HCT116 (cell line): ENCODE results near the gene NDUFS7.

ENCODE experiments used
- CTCF ChIP-seq, 3 experiments: fragments of 200-600 bp in 1 of 3; sonication (generic) in 1 of 3; IDR thresholded peaks in 2 of 3; conservative IDR thresholded peaks in 1 of 3; 2 replicates each; pipeline ENCODE4 v1.5.1; 2012 to 2017; ENCODE audit warnings: low read depth in 2 of 3, low read length in 2 of 3, antibody characterized with exemption in 1 of 3, borderline replicate concordance in 1 of 3, control low read depth in 1 of 3, mild to moderate bottlenecking in 1 of 3, mixed read lengths in 1 of 3, mixed run types in 1 of 3, moderate library complexity in 1 of 3; ENCODE audit not compliant: insufficient read depth in 1 of 3
- EZH2phosphoT487 ChIP-seq: fragments of 200-600 bp; IDR thresholded peaks from 2 replicates; pipeline ENCODE4 v1.6.1; 2018; ENCODE audit warnings: antibody characterized with exemption, borderline replicate concordance
- SP1 ChIP-seq: IDR thresholded peaks from 2 replicates; pipeline ENCODE4 v1.6.1; 2012; ENCODE audit warnings: low read depth
- YY1 ChIP-seq: IDR thresholded peaks from 2 replicates; pipeline ENCODE4 v1.6.1; 2011; ENCODE audit warnings: low read length, low read depth, moderate library complexity, mild to moderate bottlenecking; ENCODE audit not compliant: insufficient replicate concordance; ENCODE audit errors: extremely low read depth

- no peak for TF ChIP-seq SP1
- no peak for TF ChIP-seq EZH2phosphoT487
- no peak for TF ChIP-seq CTCF (IDR thresholded peaks at IDR 0.05 in 2 of 3, conservative IDR thresholded peaks at IDR 0.05 in 1 of 3; ENCODE audit: borderline replicate concordance in 1 of 3, insufficient read depth in 1 of 3, low read depth in 2 of 3, low read length in 2 of 3)
- TF ChIP-seq YY1 = no peak
These were observed 47.5 kb upstream of the NDUFS7 start for GRCh38 chr19:1336079-1336684.
